ENCODE measurements around the gene WAPL.

GRCh38 chr10:86526606-86527005 lies 5.0 kb upstream of the WAPL start:
- no peak for TF ChIP-seq POLR2A (IDR thresholded peaks at IDR 0.05)
- no peak for TF ChIP-seq CTCF (IDR thresholded peaks at IDR 0.05)
